IgD-negative memory B cell (primary cell): ENCODE results near the gene AREG. TPM values are rescaled to one million over a fixed set of nuclear protein-coding genes. Genes with fewer than 3 reads are reported as not detected.

Source experiments
- H3K27ac Mint-ChIP-seq, 3 donors: one replicate each; pipeline ENCODE4 v1.8.0; 2020 to 2022; ENCODE audit warnings: mild to moderate bottlenecking in 3 of 3, mixed read lengths in 3 of 3, moderate library complexity in 1 of 3
- H3K27me3 Mint-ChIP-seq: one replicate; pipeline ENCODE4 v1.8.0; 2021; ENCODE audit warnings: mixed read lengths
- H3K36me3 Mint-ChIP-seq: one replicate; pipeline ENCODE4 v1.8.0; 2020; ENCODE audit warnings: mild to moderate bottlenecking, mixed read lengths
- H3K4me1 Mint-ChIP-seq, 3 donors: one replicate each; pipeline ENCODE4 v1.8.0; 2020 to 2022; ENCODE audit warnings: mixed read lengths in 3 of 3, mild to moderate bottlenecking in 1 of 3
- H3K4me3 Mint-ChIP-seq, 4 donors: one replicate each; pipeline ENCODE4 v1.8.0; 2020 to 2022; ENCODE audit warnings: mild to moderate bottlenecking in 4 of 4, mixed read lengths in 4 of 4, moderate library complexity in 3 of 4
- H3K9me3 Mint-ChIP-seq, 3 donors: one replicate each; pipeline ENCODE4 v1.8.0; 2020 to 2021; ENCODE audit warnings: mixed read lengths in 3 of 3, mild to moderate bottlenecking in 1 of 3
- polyA plus RNA-seq: library from polyadenylated mRNA; unstranded; fragments of 300-500 nt; fragmentation: Illumina TruSeq; gene quantifications from one replicate; pipeline ENCODE4 v1.2.3, GENCODE V29; 2021

The AREG gene
- polyA plus RNA-seq, 1 donor from 2014 or later = 3.9 TPM

- peaks cover 3% of the 10 kb centered on the region for H3K36me3 Mint-ChIP-seq
- H3K4me1 Mint-ChIP-seq = peaks cover 0 to 7% (median 3%) of the 10 kb centered on the region in 3 donors
- peaks cover 2% of the 10 kb centered on the region for H3K27me3 Mint-ChIP-seq
- H3K4me3 Mint-ChIP-seq = peak overlapping the region in 3 of 4 donors; percentile 19 to 38 (median 27)
- peak overlapping the region; percentile 27 to 61 (median 31) for H3K27ac Mint-ChIP-seq
- H3K9me3 Mint-ChIP-seq = no peaks in the 10 kb centered on the region
Observed at GRCh38 chr4:74446193-74446868, 1.4 kb downstream of the AREG start.

- H3K4me3 Mint-ChIP-seq = peak overlapping the region in 2 of 4 donors; percentile 19 to 27
- no peaks in the 10 kb centered on the region for H3K9me3 Mint-ChIP-seq
- H3K36me3 Mint-ChIP-seq = peaks cover 3% of the 10 kb centered on the region
- peaks cover 2% of the 10 kb centered on the region for H3K27me3 Mint-ChIP-seq
- peaks cover 0 to 7% (median 3%) of the 10 kb centered on the region in 3 donors for H3K4me1 Mint-ChIP-seq
- H3K27ac Mint-ChIP-seq = peak overlapping the region; percentile 27 to 61 (median 31)
Observed at GRCh38 chr4:74446896-74447295, 2.0 kb downstream of the AREG start.

DNA sequence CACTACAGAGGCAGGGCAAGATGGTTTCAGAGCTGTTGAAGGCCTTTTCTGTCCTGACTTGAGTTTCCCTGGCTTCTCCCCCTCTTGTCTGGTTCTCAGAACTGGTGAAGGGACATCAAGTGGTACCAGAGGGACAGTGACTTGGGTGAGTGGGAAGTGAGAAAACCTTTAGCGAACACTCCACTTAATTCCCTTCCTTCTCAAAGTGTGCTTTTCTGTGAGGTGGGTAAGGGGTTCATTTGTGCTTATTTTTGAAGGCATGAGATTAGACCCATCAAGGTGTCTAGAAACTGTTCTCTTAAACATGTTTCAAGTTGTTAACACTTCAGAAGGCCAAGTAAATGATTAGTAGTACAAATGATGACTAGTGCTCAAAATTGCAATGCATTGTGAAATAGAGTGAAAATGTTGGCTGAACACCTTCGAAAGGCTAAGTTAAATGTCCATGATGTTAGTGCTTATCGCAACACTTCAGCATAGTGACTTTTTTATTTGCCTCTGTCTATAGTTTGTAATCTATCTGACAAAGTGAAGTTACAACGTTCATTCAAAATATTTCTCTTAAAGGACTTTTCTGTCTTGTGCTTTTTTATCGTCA lies 2.8 kb downstream of the AREG start:
- Mint-ChIP-seq H3K9me3 (no peaks in the 10 kb centered on the region), H3K4me3 (no peak overlapping the region), H3K4me1 (peaks cover 0 to 7% (median 3%) of the 10 kb centered on the region in 3 donors), H3K27me3 (peaks cover 2% of the 10 kb centered on the region), H3K27ac (peak overlapping the region in 1 of 3 donors; percentile 35), H3K36me3 (peaks cover 3% of the 10 kb centered on the region)

DNA sequence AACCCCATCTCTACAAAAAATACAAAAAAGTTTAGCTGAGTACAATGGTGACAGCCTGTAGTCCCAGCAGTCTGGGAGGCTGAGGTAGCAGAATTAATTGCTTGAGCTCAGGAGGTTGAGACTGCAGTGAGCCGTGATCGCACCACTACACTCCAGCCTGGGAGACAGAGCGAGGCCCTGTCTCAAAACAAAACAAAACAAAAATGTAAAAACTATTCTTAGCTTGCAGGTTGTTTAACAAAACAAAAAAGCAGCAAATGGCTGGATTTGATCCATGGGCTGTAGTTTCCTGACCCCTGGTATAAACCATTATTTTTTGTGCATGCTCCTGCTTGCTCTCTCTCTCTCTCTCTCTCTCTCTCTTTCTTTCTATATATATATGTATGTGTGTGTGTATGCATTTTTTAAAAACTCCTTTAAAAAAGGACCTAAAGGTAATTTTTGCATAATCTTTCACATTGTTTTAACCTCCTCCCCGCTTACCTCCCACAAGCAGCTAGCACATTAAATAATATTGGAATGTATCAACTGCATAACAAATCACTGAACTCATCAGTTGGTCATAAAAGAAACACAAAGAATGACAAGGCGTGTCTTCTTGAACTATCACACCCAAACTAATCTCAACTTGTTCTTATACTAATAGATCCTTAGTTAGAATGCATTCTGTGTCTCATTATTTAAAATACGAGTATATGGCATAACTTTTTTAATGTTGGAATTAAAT lies 4.8 kb downstream of the AREG start:
- no peaks in the 10 kb centered on the region for H3K9me3 Mint-ChIP-seq
- no peak overlapping the region for H3K27ac Mint-ChIP-seq
- H3K4me1 Mint-ChIP-seq = peaks cover 0 to 4% (median under 1%) of the 10 kb centered on the region in 3 donors
- H3K4me3 Mint-ChIP-seq = peak overlapping the region in 1 of 4 donors; percentile 23
- peaks cover 2% of the 10 kb centered on the region for H3K27me3 Mint-ChIP-seq
- peaks cover 9% of the 10 kb centered on the region for H3K36me3 Mint-ChIP-seq

- Mint-ChIP-seq H3K27me3 (peaks cover 2% of the 10 kb centered on the region), H3K27ac (no peak overlapping the region), H3K4me1 (peaks cover 0 to 3% (median 0%) of the 10 kb centered on the region in 3 donors), H3K4me3 (peak overlapping the region in 1 of 4 donors; percentile 23), H3K36me3 (peaks cover 9% of the 10 kb centered on the region), H3K9me3 (no peaks in the 10 kb centered on the region)
Observed at GRCh38 chr4:74450298-74450683, 5.4 kb downstream of the AREG start.

DNA sequence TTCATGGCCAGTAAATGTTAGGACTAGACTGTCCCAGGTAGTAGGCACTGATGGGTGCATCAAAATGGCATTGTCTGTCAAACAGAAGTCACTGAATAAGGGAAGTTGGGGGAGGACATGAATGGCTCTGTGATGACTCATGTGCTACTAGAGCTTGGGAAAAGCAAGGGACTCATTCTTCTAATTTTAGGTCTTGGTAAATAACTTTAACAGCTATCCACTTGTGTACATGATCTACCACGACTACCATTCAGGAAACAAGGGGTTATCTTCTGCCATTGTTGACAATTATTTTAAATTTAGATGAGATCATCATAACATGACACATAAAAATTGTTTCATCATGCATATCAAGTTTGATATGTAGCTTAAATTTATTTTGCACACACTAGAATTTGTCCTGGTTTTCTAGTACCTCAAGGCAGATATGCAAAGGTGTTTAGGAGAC lies 6.3 kb downstream of the AREG start:
- peaks cover 5% of the 10 kb centered on the region for H3K27me3 Mint-ChIP-seq
- no peaks in the 10 kb centered on the region for H3K4me1 Mint-ChIP-seq
- no peak overlapping the region for H3K27ac Mint-ChIP-seq
- peaks cover 9% of the 10 kb centered on the region for H3K36me3 Mint-ChIP-seq
- H3K4me3 Mint-ChIP-seq = no peak overlapping the region
- no peaks in the 10 kb centered on the region for H3K9me3 Mint-ChIP-seq

GRCh38 chr4:74453037-74453635 lies 8.2 kb downstream of the AREG start:
- H3K4me1 Mint-ChIP-seq = no peaks in the 10 kb centered on the region
- H3K4me3 Mint-ChIP-seq = no peak overlapping the region
- H3K9me3 Mint-ChIP-seq = no peaks in the 10 kb centered on the region
- H3K36me3 Mint-ChIP-seq = peaks cover 9% of the 10 kb centered on the region
- peaks cover 6% of the 10 kb centered on the region for H3K27me3 Mint-ChIP-seq
- no peak overlapping the region for H3K27ac Mint-ChIP-seq

GRCh38 chr4:74453829-74454742 lies 9.2 kb downstream of the AREG start:
- peaks cover 9% of the 10 kb centered on the region for H3K36me3 Mint-ChIP-seq
- H3K27ac Mint-ChIP-seq = no peak overlapping the region
- H3K4me3 Mint-ChIP-seq = no peak overlapping the region
- H3K9me3 Mint-ChIP-seq = no peaks in the 10 kb centered on the region
- H3K27me3 Mint-ChIP-seq = peaks cover 4% of the 10 kb centered on the region
- no peaks in the 10 kb centered on the region for H3K4me1 Mint-ChIP-seq

- H3K36me3 Mint-ChIP-seq = peaks cover 6% of the 10 kb centered on the region
- H3K9me3 Mint-ChIP-seq = peaks cover 0 to 7% (median 1%) of the 10 kb centered on the region in 3 donors
- H3K4me1 Mint-ChIP-seq = no peaks in the 10 kb centered on the region
- H3K27me3 Mint-ChIP-seq = peaks cover 6% of the 10 kb centered on the region
- H3K27ac Mint-ChIP-seq = no peak overlapping the region
- no peak overlapping the region for H3K4me3 Mint-ChIP-seq
Observed at GRCh38 chr4:74455361-74456055, 10.6 kb downstream of the AREG start.

DNA sequence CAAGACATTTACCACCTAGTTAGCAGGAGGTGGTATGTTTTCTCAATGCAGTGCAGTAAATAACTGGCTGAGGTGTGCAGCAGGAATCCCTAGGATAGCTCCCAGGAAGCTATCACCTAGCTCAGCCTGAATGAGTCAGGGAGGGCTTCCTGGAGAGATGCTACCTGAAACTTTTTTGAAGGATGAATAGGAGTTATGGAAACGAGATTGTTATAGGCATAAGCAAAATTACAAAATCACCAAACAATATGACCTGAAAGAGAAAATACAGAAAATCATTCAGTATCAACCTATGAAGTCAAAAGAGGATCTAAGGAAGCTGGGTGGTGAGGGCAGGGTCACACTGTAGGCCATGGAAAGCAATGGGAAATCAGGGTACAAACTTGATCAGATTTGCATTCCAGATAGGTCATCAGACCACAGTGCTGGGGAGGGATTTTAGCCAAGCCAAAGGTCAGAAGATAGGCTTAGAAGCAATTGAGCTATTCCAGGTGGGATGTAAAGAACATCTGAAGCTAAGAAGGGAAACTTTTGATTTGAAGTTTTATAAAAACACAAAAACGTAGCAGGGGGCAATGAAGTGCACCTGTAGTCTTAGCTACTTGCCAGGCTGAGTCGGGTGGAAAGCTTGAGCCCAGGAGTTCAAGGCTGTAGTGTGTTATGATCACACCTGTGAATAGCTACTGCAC lies 11.3 kb downstream of the AREG start:
- no peak overlapping the region for H3K27ac Mint-ChIP-seq
- peaks cover 0 to 7% (median 3%) of the 10 kb centered on the region in 3 donors for H3K9me3 Mint-ChIP-seq
- H3K4me1 Mint-ChIP-seq = no peaks in the 10 kb centered on the region
- peaks cover 6% of the 10 kb centered on the region for H3K27me3 Mint-ChIP-seq
- peaks cover 6% of the 10 kb centered on the region for H3K36me3 Mint-ChIP-seq
- H3K4me3 Mint-ChIP-seq = no peak overlapping the region

- peaks cover 0 to 7% (median 3%) of the 10 kb centered on the region in 3 donors for H3K9me3 Mint-ChIP-seq
- H3K27me3 Mint-ChIP-seq = peaks cover 6% of the 10 kb centered on the region
- H3K4me3 Mint-ChIP-seq = no peak overlapping the region
- H3K4me1 Mint-ChIP-seq = no peaks in the 10 kb centered on the region
- no peak overlapping the region for H3K27ac Mint-ChIP-seq
- peaks cover 6% of the 10 kb centered on the region for H3K36me3 Mint-ChIP-seq
Observed at GRCh38 chr4:74456849-74457395, 12.0 kb downstream of the AREG start.

GRCh38 chr4:74460833-74461232 lies 15.9 kb downstream of the AREG start:
- Mint-ChIP-seq H3K27ac (no peak overlapping the region), H3K4me1 (no peaks in the 10 kb centered on the region), H3K36me3 (no peaks in the 10 kb centered on the region), H3K4me3 (no peak overlapping the region), H3K9me3 (peaks cover 0 to 7% (median 3%) of the 10 kb centered on the region in 3 donors), H3K27me3 (peaks cover 6% of the 10 kb centered on the region)

- peaks cover 0 to 7% (median 3%) of the 10 kb centered on the region in 3 donors for H3K9me3 Mint-ChIP-seq
- H3K4me3 Mint-ChIP-seq = no peak overlapping the region
- peaks cover 2% of the 10 kb centered on the region for H3K27me3 Mint-ChIP-seq
- no peaks in the 10 kb centered on the region for H3K4me1 Mint-ChIP-seq
- H3K27ac Mint-ChIP-seq = no peak overlapping the region
- no peaks in the 10 kb centered on the region for H3K36me3 Mint-ChIP-seq
Observed at GRCh38 chr4:74463123-74463522, 18.2 kb downstream of the AREG start.
